Measurements from ENCODE around the gene EPS8L1.
A peak's percentile ranks its signal among the peaks of the same experiment; 100 is the strongest.

Gene EPS8L1

GRCh38 chr19:55111238-55111831 lies 35.7 kb downstream of the EPS8L1 start:
- H3K4me3 ChIP-seq (ENCODE audit: low read depth, low read length) = no peak overlapping the region
- DNase-seq (ENCODE audit: low read depth) = no peak

DNA sequence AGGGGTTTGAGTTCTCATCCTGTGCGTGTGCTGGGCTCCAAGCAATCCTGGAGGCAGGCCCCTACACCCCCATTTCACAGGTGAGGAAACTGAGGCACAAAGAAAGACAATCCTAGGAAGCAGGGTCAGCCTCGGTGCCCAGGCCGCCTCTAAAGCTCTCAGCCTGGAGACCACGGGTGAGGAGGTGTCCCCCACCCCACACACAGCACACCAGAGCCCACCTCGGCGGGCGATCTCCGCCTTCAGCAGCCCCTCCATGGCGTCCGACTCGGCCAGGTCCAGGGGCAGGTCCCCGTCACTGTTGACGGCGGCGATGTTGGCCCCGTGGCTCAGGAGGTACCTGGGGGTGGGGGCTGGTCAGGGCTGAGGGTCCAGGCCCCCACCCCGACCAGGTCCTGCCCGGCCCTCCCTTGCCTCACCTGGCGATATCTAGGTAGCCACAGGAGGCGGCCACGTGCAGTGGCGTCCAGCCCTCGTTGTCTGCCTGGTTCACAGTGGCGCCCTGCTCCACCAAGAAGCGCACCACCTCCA lies 36.6 kb downstream of the EPS8L1 start:
- no peak overlapping the region for H3K4me3 ChIP-seq (ENCODE audit: low read depth, low read length)
- no peak for DNase-seq (ENCODE audit: low read depth)

DNA sequence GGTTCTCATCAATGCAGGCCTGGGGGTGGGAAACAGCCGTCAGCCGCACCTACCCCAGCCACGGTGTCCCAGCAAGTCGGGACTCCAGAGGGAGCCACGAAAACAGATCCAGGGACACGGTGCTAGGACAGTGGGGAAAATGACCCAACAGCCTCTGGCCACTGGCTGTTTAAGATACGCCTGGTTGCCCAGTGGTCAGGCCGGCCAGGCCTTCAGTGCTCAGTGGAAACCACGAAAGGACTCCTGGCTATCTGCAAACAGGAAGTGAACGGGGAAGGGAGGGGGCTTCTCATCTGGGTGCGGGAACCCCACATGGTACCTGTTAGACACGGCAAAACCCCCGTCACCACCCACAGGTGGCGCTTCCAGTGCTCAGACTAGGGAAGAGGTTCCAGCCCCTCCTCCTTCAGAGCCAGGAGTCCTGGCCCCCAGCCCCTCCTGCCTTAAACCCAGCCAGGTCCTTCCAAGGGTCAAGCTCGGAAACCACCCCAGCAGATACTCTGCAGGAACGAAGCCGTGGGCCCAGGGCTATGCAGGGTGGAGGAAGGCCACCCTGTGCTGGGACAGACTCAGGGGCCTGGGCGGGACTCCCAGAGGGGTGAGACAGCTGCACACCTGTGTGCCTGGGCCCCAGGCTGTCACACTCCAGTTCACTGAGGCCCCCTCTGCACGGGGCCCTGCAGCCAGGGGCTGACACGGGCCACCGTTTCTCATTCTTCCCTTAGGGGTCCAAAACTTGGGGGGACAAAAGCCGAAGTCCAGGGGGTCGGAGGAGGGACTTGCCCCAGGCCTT lies 37.3 kb downstream of the EPS8L1 start:
- DNase-seq (ENCODE audit: low read depth) = no peak
- no peak overlapping the region for H3K4me3 ChIP-seq (ENCODE audit: low read depth, low read length)

- H3K4me3 ChIP-seq (ENCODE audit: low read depth, low read length) = no peak overlapping the region
- DNase-seq (ENCODE audit: low read depth) = peak; percentile 59
Measured at GRCh38 chr19:55113570-55114039, 37.9 kb downstream of the EPS8L1 start.

- no peak for DNase-seq (ENCODE audit: low read depth)
- H3K4me3 ChIP-seq (ENCODE audit: low read depth, low read length) = no peak overlapping the region
Measured at GRCh38 chr19:55114566-55115145, 39.0 kb downstream of the EPS8L1 start.

- H3K4me3 ChIP-seq (ENCODE audit: low read depth, low read length) = peak overlapping the region; percentile 92
- DNase-seq (ENCODE audit: low read depth) = no peak
Measured at GRCh38 chr19:55115446-55116065, 39.9 kb downstream of the EPS8L1 start.

- peak overlapping the region; percentile 92 for H3K4me3 ChIP-seq (ENCODE audit: low read depth, low read length)
- no peak for DNase-seq (ENCODE audit: low read depth)
Measured at GRCh38 chr19:55116232-55116858, 40.7 kb downstream of the EPS8L1 start.

DNA sequence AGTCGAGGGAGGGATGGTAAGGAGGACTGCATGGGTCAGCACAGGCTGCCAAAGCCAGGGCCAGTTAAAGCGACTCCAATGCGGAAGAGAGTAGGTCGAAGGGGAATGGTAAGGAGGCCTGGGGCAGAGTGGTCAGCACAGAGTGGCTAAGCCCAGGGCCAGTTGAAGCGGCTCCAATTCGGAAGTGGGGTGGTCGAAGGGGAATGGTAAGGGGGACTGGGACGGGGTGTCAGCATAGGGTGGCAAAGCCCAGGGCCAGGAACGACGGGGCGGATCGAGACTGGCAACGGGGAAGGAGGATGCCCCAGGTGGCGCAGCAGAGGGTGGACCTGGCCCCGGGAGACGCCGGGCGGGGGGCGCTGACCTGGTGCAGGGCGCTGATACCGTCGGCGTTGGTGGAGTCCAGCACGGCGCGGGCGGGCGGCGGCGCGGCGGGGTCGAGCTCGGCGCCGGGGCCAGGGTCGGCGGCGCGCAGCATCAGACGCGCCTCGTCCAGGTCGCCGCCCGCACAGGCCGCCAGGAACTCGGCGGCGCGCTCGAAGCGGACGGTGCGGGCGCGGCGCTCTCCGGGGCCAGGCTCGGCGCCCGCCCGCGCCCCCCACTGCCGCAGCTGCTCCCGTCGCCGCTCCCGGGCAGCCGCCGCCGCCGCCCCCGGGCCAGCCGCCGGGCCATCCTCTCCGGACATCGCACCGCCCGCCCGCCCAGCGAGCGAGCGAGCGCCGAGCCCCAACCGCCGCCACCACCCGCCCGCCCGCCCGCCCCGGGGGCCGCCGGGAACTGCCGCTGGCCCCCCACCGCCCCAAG lies 41.4 kb downstream of the EPS8L1 start, which contains the start of gene PPP1R12C:
TSS of gene PPP1R12C (minus strand) at position 779 of the 804 bp plus-strand sequence. CDS start at position 685, 94 bp downstream.
- no peak for DNase-seq (ENCODE audit: low read depth)
- H3K4me3 ChIP-seq (ENCODE audit: low read depth, low read length) = peak within 1 kb of the TSS; percentile 92

DNA sequence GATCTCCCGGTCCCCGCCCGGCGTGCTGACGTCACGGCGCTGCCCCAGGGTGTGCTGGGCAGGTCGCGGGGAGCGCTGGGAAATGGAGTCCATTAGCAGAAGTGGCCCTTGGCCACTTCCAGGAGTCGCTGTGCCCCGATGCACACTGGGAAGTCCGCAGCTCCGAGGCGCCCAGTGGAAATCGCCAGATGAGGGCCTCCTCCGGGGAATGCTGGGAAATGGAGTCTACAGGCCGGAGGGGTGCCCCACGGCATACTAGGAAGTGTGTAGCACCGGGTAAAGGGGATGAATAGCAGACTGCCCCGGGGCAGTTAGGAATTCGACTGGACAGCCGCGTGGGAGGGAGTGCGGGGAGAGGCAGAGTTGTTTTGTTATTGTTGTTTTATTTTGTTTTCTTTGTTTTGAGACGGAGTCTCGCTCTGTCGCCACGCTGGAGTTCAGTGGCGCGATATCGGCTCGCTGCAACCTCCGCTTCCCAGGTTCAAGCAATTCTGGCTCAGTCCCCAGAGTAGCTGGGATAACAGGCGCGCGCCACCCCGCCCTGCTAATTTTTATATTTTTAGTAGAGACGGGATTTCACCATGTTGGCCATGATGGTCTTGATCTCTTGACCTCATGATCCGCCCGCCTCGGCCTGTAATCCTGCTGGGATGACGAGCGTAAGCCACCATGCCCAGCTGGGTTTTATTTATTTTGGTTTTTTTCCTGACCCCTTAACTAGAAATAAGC lies 42.2 kb downstream of the EPS8L1 start:
- H3K4me3 ChIP-seq (ENCODE audit: low read depth, low read length) = peak overlapping the region; percentile 61
- DNase-seq (ENCODE audit: low read depth) = peak; percentile 95

DNA sequence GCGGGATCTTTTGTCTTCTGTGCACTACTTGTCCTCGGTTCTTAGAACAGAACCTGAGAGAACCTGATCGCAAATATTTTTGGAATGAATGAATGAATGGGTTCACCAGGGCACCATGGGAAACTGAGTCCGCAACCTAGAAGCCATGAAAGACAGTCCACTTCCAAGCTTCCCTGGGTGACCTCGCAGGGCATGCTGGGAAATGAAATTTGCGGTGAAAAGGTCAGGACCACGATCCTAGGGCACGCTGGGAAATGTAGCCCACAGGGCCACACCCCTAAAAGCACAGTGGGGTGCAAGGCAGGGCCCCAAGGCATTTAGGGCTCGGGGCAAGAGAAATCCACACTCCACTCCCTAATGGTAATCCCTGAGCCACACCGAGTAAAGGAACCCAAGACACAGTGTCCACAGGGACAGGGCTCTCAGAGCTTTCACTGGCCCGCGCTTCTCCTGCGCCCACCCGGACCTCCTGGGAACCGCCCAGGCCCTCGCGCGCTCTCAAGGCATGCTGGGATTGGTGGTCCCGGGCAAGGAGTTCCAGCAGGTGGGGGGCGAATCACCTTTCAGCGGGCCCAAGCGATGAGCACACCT lies 42.8 kb downstream of the EPS8L1 start:
- DNase-seq (ENCODE audit: low read depth) = no peak
- peak overlapping the region; percentile 61 for H3K4me3 ChIP-seq (ENCODE audit: low read depth, low read length)

DNA sequence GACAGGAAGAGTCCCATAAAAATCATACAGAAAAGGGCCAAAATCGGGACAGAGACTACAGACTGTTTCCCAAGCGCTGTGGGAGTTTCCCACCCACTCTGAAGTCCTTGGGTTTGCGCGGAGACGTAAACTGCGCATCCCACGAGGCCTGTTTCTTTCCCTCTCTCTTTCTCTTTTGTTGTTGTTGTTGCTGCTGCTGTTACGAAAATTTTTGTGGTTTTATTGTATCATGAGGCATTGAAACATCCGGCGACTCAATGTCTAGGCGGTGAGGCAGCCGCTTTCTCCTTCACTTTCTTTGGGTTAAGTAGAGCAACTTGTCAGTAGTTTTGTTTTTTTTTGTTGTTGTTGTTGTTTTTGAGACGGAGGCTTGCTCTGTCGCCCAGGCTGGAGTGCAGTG lies 43.4 kb downstream of the EPS8L1 start:
- H3K4me3 ChIP-seq (ENCODE audit: low read depth, low read length) = no peak overlapping the region
- no peak for DNase-seq (ENCODE audit: low read depth)

DNA sequence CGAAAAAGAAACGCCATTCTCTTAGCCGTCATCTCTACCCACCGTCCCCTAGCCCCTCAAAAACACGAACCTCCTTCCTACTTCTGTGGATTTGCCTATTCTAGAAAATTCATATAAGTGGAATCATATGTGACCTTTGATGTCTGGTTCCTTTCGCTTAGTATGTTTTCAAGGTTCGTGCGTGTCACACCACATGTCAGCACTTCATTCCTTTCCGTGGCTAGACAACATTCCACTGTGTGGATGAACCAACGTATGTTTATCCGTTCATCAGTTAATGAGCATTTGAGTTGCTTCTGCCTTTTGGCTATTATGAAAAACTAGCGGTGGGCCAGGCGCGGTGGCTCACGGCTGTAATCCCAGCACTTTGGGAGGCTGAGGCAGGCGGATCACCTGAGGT lies 55.8 kb downstream of the EPS8L1 start:
- DNase-seq (ENCODE audit: low read depth) = no peak
- H3K4me3 ChIP-seq (ENCODE audit: low read depth, low read length) = no peak overlapping the region

GRCh38 chr19:55132453-55133129 lies 56.9 kb downstream of the EPS8L1 start:
- no peak overlapping the region for H3K4me3 ChIP-seq (ENCODE audit: low read depth, low read length)
- DNase-seq (ENCODE audit: low read depth) = no peak

DNA sequence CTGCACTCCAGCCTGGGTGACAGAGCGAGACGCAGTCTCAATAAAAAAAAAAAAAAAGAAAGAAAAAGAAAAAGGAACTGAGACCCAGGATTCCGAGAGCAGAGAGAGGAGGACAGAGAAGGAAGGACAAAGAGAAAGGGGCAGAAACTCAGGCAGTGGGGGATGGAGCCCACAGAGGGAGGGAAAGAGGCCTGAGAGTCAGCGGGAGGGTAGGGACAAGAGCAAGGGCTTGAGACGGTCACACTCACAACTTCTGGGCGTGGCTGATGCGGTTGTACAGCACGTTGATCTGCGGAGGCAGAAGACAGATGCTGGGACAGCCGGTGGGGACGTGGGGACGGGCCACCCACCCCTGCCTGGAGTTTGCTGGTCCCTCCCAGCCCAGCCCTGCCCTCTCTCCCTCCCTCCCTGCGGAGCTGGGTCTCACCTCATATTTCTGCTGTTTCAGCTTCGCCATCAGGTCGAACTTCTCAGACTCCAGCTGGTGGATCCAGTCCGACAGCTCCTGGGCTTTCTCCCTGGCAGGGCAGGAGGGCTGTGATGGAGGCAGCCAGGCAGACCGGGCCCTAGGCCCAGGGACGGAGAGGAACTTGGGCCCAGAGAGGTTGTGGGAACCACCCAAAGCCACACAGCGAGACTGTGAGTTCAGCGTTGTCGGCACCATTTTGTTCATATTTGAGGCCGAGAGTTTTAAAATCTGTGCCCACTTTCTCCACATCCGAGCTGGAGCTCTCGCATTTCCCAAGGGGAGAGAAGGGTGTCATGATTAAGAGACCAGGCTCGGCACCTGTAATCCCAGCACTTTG lies 58.2 kb downstream of the EPS8L1 start:
- H3K4me3 ChIP-seq (ENCODE audit: low read depth, low read length) = no peak overlapping the region
- no peak for DNase-seq (ENCODE audit: low read depth)

- DNase-seq (ENCODE audit: low read depth) = no peak
- H3K4me3 ChIP-seq (ENCODE audit: low read depth, low read length) = no peak overlapping the region
Measured at GRCh38 chr19:55134736-55135135, 59.1 kb downstream of the EPS8L1 start.

DNA sequence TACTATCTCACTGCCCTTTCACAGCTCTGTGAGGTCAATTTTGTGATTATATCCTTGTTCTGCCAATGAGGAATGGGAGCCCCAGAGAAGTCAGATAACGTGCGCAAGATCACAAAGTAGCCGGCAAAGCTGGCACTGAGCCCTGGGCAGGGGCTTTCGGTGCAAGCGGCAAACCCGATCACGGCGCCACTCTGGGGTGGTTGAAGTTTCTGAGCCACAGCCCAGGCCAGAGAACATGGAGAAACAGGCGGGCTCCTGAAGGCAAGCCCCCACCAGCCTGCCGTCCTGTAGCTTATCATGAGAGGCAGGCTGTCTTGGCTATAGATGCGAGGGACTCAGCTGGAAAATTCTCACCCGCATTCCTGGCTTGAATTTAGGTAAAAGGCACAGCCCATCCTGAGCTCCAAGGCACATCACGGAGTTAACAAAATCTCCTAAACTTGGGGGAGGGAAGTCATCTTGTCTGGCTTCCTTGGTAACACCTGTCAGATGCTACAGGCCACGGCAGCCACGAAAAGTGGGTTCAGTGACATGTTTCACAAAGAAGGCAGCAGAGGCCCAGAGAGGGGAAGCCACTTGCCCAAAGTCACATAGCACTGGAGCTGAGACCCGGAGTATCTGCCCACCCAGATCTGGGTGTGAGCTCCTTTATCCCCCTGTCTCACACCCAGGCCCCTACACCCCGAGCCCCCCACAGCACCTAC lies 60.9 kb downstream of the EPS8L1 start:
- DNase-seq (ENCODE audit: low read depth) = no peak
- H3K4me3 ChIP-seq (ENCODE audit: low read depth, low read length) = no peak overlapping the region
